Transverse colon (tissue), 4 donors: Measurements from ENCODE around the gene MAPK12.

Experiments used
- CTCF ChIP-seq, 5 experiments: fragments of 200-600 bp in 3 of 5; fragments of 450-650 bp in 2 of 5; sonication (generic) in 3 of 5; IDR thresholded peaks; 1 replicate in 2 of 5; 2 replicates in 3 of 5; pipeline ENCODE4 v1.5.1; 2016 to 2017; ENCODE audit warnings: antibody characterized with exemption in 5 of 5, inconsistent platforms in 3 of 5, mild to moderate bottlenecking in 2 of 5, moderate library complexity in 1 of 5
- POLR2A ChIP-seq: fragments of 450-650 bp; IDR thresholded peaks from one replicate; pipeline ENCODE4 v1.6.1; 2016; ENCODE audit warnings: antibody characterized with exemption, mild to moderate bottlenecking, moderate library complexity
- POLR2AphosphoS5 ChIP-seq, 3 donors: sonication (generic); formaldehyde crosslinking; IDR thresholded peaks; one replicate each; pipeline ENCODE4 v1.6.1; 2016; ENCODE audit warnings: antibody characterized with exemption in 3 of 3

- TF ChIP-seq CTCF (IDR thresholded peaks at IDR 0.05) (no peak), POLR2A (no peak), POLR2AphosphoS5 (IDR thresholded peaks at IDR 0.05) (no peak)
Observed at GRCh38 chr22:50268655-50269113, 7.2 kb upstream of the MAPK12 start.
